ENCODE data around the gene TTN. TPM values are rescaled to one million over a fixed set of nuclear protein-coding genes. Genes with fewer than 3 reads are reported as not detected.
A peak's percentile ranks its signal among the peaks of the same experiment; 100 is the strongest.

Gene TTN
- total and polyA plus RNA-seq, 2 of the 4 experiments (the other 2 are of a cell fraction) = 0.02 to 0.18 TPM

- TF ChIP-seq NFE2L2 (IDR thresholded peaks at IDR 0.05; ENCODE audit: low read depth, low read length) (no peak), RAD21 (IDR thresholded peaks at IDR 0.05; ENCODE audit: low read length) (peak; percentile 47), CEBPB (IDR thresholded peaks at IDR 0.05; ENCODE audit: low read depth, low read length) (no peak)
Measured at GRCh38 chr2:178478439-178479274, 328.6 kb downstream of the TTN start, which contains the start of gene FKBP7 (continued).

GRCh38 chr2:178478130-178478438 is 329.1 kb downstream of the TTN start:
- no peak for TF ChIP-seq POLR2A (IDR thresholded peaks at IDR 0.05; ENCODE audit: low read depth, low read length)
- TF ChIP-seq CEBPB (IDR thresholded peaks at IDR 0.05; ENCODE audit: low read depth, low read length) = no peak
- no peak for TF ChIP-seq FOS (IDR thresholded peaks at IDR 0.05; ENCODE audit: low read depth, low read length)
- no peak for TF ChIP-seq BHLHE40 (IDR thresholded peaks at IDR 0.05; ENCODE audit: low read depth, low read length)
- no peak for TF ChIP-seq RCOR1 (IDR thresholded peaks at IDR 0.05; ENCODE audit: insufficient replicate concordance, low read length)
- no peak for TF ChIP-seq RFX5 (IDR thresholded peaks at IDR 0.05; ENCODE audit: low read depth, low read length)
- TF ChIP-seq MAFK (IDR thresholded peaks at IDR 0.05; ENCODE audit: low read depth, low read length) = no peak
- dilution Hi-C loops (cut with HindIII; ENCODE audit: low sequenced_read_pairs, unreplicated experiment) (no loop called here), in situ Hi-C loops (cut with MboI; ENCODE audit: low sequenced_read_pairs) (no loop called here), intact Hi-C loops (cut with micrococcal nuclease) (loop anchor here (1.0 kb wide), 1 partner anchor 27 kb away; the partner anchor contains the start of genes PJVK and PRKRA)
- H3K9me1 ChIP-seq (ENCODE audit: insufficient read depth, low read length) = peaks cover 6% of the 10 kb centered on the region
- peak overlapping the region; percentile 94 for H3K9ac ChIP-seq (ENCODE audit: low read depth, low read length)
- H2BK120ac ChIP-seq (ENCODE audit: low read depth, low read length) = peak overlapping the region; percentile 17; the same call in 1 of the 2 replicates
- 0% methylated on average over 5 of the region's 10 CpGs; no CpG with 5 or more reads in 1 of the 2 experiments for WGBS, 2 experiments (ENCODE audit: extremely low coverage in 2 of 2, insufficient read length in 1 of 2)
- H4K20me1 ChIP-seq (ENCODE audit: insufficient read depth, low read length) = peaks cover 16% of the 10 kb centered on the region; the same call in 1 of the 2 replicates
- peak overlapping the region; percentile 64 for H2BK5ac ChIP-seq (ENCODE audit: low read depth, low read length, poor library complexity, severe bottlenecking)
- peak overlapping the region; percentile 87 for H3K4me2 ChIP-seq (ENCODE audit: low read depth, low read length)
- no peak overlapping the region; the same call in 1 of the 2 replicates for H2AK5ac ChIP-seq (ENCODE audit: low read depth, low read length)
- peak overlapping the region; percentile 72; the same call in 1 of the 2 replicates for H3K56ac ChIP-seq (ENCODE audit: extremely low read depth, insufficient read depth, low read length)
- POLR2A ChIA-PET (ENCODE audit: unreplicated experiment) = no interaction called here
- H4K8ac ChIP-seq (ENCODE audit: low read depth in 2 of 2, low read length in 2 of 2) = peak overlapping the region; percentile 73 to 92
- H3K27ac ChIP-seq (ENCODE audit: insufficient read depth, low read length) = peak overlapping the region; percentile 77
- peaks cover 15 to 42% of the 10 kb centered on the region in 2 experiments for H3K79me1 ChIP-seq (ENCODE audit: low read depth in 1 of 2, low read length in 2 of 2)
- H3K23ac ChIP-seq (ENCODE audit: low read depth, low read length) = peak overlapping the region; percentile 74
- peak overlapping the region; percentile 36; the same call in 1 of the 2 replicates for H3K18ac ChIP-seq (ENCODE audit: low read depth, low read length)
- BruUV-seq (replicated peaks) = no TSS peak
- H2AFZ ChIP-seq (replicated peaks; ENCODE audit: low read length, poor library complexity) = peak overlapping the region; percentile 92
- H4K91ac ChIP-seq (ENCODE audit: insufficient read depth, low read depth, low read length) = peak overlapping the region; percentile 57; the same call in 1 of the 2 replicates
- no peak overlapping the region for H2BK15ac ChIP-seq (ENCODE audit: low read depth, low read length)
- no peaks in the 10 kb centered on the region for H3K36me3 ChIP-seq (ENCODE audit: control insufficient read depth, insufficient read depth, low read length)
- DNase-seq (peak; percentile 31), ATAC-seq (ENCODE audit: low read depth) (0 out of 2 replicates have a peak, but pooled peaks have one; percentile 5)
- peak overlapping the region; percentile 83 for H3K4me3 ChIP-seq (ENCODE audit: insufficient read depth, low read depth, low read length)
- no peak overlapping the region for H2AK9ac ChIP-seq (replicated peaks; ENCODE audit: low read depth, low read length, poor library complexity)
- H4K5ac ChIP-seq (ENCODE audit: low read depth, low read length) = peak overlapping the region; percentile 58
- peak overlapping the region; percentile 92 for H3K14ac ChIP-seq (replicated peaks; ENCODE audit: low read depth, low read length)
- H3K9me3 ChIP-seq (ENCODE audit: control insufficient read depth, insufficient read depth, low read length) = no peaks in the 10 kb centered on the region
- no peak overlapping the region for H2BK20ac ChIP-seq (ENCODE audit: low read depth, low read length)
- CTCF ChIA-PET = no interaction called here
- no peaks in the 10 kb centered on the region for H3K27me3 ChIP-seq (ENCODE audit: control insufficient read depth, insufficient read depth, low read length)
- H3K4ac ChIP-seq (ENCODE audit: low read depth, low read length) = peak overlapping the region; percentile 68
- H3K4me1 ChIP-seq (ENCODE audit: control insufficient read depth, insufficient read depth, low read length) = peaks cover 9% of the 10 kb centered on the region

Data from IMR-90 (cell line).